Esophagus squamous epithelium (tissue), 5 donors: ENCODE data around the gene CEP170. TPM values are rescaled to one million over a fixed set of nuclear protein-coding genes. Genes with fewer than 3 reads are reported as not detected.

Source experiments
- DNase-seq: peaks from one replicate; lab custom pipeline; 2025; lab: John Stamatoyannopoulos, UW
- H3K27ac ChIP-seq, 4 donors: fragments of 200-600 bp; sonication (generic); one replicate each; pipeline ENCODE4 v1.5.1; 2016 to 2019; ENCODE audit warnings: mild to moderate bottlenecking in 1 of 4
- H3K27me3 ChIP-seq, 4 donors: fragments of 200-600 bp; sonication (generic); 1 replicate in 3 of 4; 2 replicates in 1 of 4; pipeline versions ENCODE4 v1.5.1 to v1.6.0; 2017 to 2021; ENCODE audit warnings: antibody characterized with exemption in 1 of 4
- H3K36me3 ChIP-seq, 3 donors: fragments of 200-600 bp; sonication (generic); one replicate each; pipeline ENCODE4 v1.5.1; 2016 to 2019
- H3K4me1 ChIP-seq, 3 donors: fragments of 200-600 bp; sonication (generic); one replicate each; pipeline ENCODE4 v1.5.1; 2017 to 2019
- H3K4me3 ChIP-seq, 4 donors: fragments of 200-600 bp; sonication (generic); 1 replicate in 3 of 4; 2 replicates in 1 of 4; pipeline ENCODE4 v1.5.1; 2016 to 2019; ENCODE audit warnings: mild to moderate bottlenecking in 2 of 4, moderate library complexity in 1 of 4
- H3K9me3 ChIP-seq, 3 donors: fragments of 200-600 bp; sonication (generic); one replicate each; pipeline ENCODE4 v1.5.1; 2016 to 2019
- POLR2A ChIP-seq, 4 donors: fragments of 450-650 bp; IDR thresholded peaks; one replicate each; pipeline ENCODE4 v1.6.1; 2017; ENCODE audit warnings: antibody characterized with exemption in 4 of 4, mild to moderate bottlenecking in 4 of 4, moderate library complexity in 3 of 4
- WGBS, 2 donors: methylation state at CpG; one replicate each; pipeline ENCODE4 v1.1.5; 2018; 5-methylcytosine and 5-hydroxymethylcytosine counted together
- intact Hi-C: fragments of 100-400 bp; cut with DNase I; formaldehyde crosslinking; loops from one replicate; pipeline ENCODE4 v1.15.0; 2022
- total RNA-seq, 4 donors: library from RNA; depleted of rRNA; stranded (reverse); fragments of >200 nt; gene quantifications; one replicate each; pipeline ENCODE4 v1.1.0, GENCODE V29; 2016
- TF ChIP-seq, protein P1 (sequence below), 6 experiments: fragments of 450-650 bp in 4 of 6; fragments of 200-600 bp in 2 of 6; sonication (generic) in 2 of 6; IDR thresholded peaks; one replicate each; pipeline ENCODE4 v1.5.1; 2016 to 2019; ENCODE audit warnings: antibody characterized with exemption in 6 of 6, mild to moderate bottlenecking in 4 of 6, moderate library complexity in 4 of 6
- donor health status: DM: yes; HTN: yes; CAD: no.

CEP170 gene
- total RNA-seq, 4 donors from 2014 or later, result 10.4 to 19.5 (median 11.4) TPM

DNA sequence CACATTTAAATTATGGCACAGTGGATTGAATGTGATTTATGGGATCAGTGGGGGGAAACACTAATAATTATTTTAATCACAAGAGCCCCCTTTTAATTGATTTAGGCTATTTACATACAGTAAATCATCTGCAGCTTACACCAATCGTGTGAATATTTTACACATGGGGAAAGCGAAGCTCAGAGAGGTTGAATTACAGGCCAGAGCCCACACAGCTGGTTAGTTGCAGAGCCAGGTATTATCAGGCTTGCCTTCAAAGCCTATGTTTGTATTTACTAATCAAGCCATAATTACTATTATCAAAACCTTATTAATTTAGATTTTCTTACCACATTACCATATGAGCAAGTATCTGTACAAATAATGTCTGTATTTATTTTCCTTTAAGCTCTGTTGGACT, 1.5 kb upstream of the CEP170 start:
- TF ChIP-seq, protein P1, sequence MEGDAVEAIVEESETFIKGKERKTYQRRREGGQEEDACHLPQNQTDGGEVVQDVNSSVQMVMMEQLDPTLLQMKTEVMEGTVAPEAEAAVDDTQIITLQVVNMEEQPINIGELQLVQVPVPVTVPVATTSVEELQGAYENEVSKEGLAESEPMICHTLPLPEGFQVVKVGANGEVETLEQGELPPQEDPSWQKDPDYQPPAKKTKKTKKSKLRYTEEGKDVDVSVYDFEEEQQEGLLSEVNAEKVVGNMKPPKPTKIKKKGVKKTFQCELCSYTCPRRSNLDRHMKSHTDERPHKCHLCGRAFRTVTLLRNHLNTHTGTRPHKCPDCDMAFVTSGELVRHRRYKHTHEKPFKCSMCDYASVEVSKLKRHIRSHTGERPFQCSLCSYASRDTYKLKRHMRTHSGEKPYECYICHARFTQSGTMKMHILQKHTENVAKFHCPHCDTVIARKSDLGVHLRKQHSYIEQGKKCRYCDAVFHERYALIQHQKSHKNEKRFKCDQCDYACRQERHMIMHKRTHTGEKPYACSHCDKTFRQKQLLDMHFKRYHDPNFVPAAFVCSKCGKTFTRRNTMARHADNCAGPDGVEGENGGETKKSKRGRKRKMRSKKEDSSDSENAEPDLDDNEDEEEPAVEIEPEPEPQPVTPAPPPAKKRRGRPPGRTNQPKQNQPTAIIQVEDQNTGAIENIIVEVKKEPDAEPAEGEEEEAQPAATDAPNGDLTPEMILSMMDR (IDR thresholded peaks at IDR 0.05), result no peak
- TF ChIP-seq POLR2A (IDR thresholded peaks at IDR 0.05), result no peak
- intact Hi-C loops, result no loop called here
- no peaks in the 10 kb centered on the region for H3K9me3 ChIP-seq
- no peaks in the 10 kb centered on the region for H3K27me3 ChIP-seq
- H3K4me1 ChIP-seq, result peaks cover 8 to 68% (median 12%) of the 10 kb centered on the region in 3 donors
- WGBS, 2 donors, result 15 to 26% methylated on average over 2 of the region's 2 CpGs
- H3K27ac ChIP-seq, result peak overlapping the region; percentile 95 to 98 (median 96)
- no peak for DNase-seq
- H3K4me3 ChIP-seq, result peak overlapping the region; percentile 79 to 90 (median 87)
- H3K36me3 ChIP-seq, result no peaks in the 10 kb centered on the region

DNA sequence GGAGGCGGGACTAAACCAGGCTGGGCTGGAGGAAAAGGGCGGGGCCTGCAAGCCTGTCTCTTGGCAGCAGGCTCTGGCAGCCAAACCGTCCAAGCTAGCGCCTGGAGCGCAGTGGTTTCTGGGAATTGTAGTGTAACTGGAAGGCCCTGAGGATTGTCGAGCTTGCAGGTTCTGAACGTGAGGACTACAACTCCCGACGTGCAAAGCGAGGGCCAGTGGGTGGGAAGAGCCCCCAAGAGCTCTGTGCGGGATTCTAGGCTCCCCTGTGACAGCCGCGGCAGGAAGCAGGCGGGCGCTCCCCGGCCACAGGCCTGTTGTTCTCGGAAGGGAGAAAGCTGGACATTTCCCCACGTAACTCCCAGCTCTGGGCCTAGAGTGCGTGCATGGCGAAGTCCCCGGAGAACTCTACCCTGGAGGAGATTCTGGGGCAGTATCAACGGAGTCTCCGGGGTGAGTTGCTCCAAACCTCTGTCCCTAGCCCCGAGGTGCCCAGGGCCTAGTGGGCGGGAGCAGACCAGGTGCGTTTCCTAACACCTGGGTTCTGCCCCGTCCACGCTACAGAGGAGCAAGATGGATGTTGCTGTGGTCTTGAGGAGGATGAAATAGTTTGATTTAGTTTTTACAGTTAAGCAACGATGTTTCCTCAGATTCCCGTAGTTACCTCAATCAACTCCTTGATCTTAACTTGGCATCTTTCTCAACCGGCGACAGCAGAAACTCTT, 871 bp upstream of the CEP170 start, which contains the start of gene SDCCAG8:
Gene SDCCAG8, plus strand, starts transcription at position 251 of the 722 bp plus-strand sequence. Its CDS starts 133 bp downstream, at position 384.
- 0 to 1% methylated on average over 19 to 20 of the region's 32 CpGs for WGBS, 2 donors
- no peaks in the 10 kb centered on the region for H3K36me3 ChIP-seq
- peak; percentile 83 for DNase-seq
- H3K27me3 ChIP-seq, result no peaks in the 10 kb centered on the region
- H3K4me3 ChIP-seq, result peak within 1 kb of the TSS; percentile 79 to 90 (median 87)
- peaks cover 8 to 75% (median 12%) of the 10 kb centered on the region in 3 donors for H3K4me1 ChIP-seq
- peak within 1 kb of the TSS; percentile 95 to 98 (median 96) for H3K27ac ChIP-seq
- TF ChIP-seq, protein P1 (IDR thresholded peaks at IDR 0.05), result no peak
- TF ChIP-seq POLR2A (IDR thresholded peaks at IDR 0.05), result peak in 2 of 4 donors; percentile 61 to 87
- intact Hi-C loops, result no loop called here
- no peaks in the 10 kb centered on the region for H3K9me3 ChIP-seq

DNA sequence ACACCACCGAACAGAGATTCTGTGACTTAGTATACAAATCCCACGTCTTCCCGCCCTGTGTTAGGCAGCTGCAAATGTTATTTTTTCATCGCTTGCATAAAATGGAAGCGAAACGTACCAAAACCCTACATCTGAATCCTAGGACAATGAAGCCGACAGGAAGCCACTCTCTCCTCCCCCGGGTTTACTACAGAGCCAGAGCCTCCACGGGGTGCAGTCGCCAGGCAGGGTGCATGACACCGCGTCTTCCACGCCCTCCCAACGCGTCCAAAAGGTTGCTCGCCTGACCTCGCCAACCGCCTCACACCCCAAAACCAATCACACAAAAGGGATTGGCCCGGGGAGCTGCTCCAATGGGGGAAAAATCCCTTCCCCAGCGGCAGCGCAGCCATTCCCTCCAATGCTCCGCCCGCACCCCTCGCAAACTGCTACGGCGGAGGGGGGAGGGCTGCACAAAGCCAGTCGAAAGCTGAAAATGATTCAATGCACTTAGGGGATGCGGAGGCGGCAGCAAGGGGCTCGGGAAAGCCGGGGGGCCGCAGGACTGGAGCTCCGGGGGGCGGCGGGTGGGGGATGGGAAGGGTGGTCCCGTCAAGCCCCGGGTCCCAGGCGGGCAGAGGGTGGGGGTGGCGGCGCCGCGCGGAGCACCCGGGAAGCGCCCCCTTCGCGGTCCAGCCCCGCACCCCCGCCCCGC, 701 bp downstream of the CEP170 start:
- no peaks in the 10 kb centered on the region for H3K36me3 ChIP-seq
- H3K4me3 ChIP-seq, result peak overlapping the region; percentile 79 to 90 (median 87)
- H3K27ac ChIP-seq, result peak overlapping the region; percentile 95 to 98 (median 96)
- peak in 2 of 4 donors; percentile 29 to 30 for TF ChIP-seq POLR2A (IDR thresholded peaks at IDR 0.05)
- TF ChIP-seq, protein P1 (IDR thresholded peaks at IDR 0.05), result no peak
- no peaks in the 10 kb centered on the region for H3K9me3 ChIP-seq
- 1 to 2% methylated on average over 10 of the region's 50 CpGs for WGBS, 2 donors
- no peak for DNase-seq
- peaks cover 6 to 61% (median 8%) of the 10 kb centered on the region in 3 donors for H3K4me1 ChIP-seq
- intact Hi-C loops, result no loop called here
- H3K27me3 ChIP-seq, result no peaks in the 10 kb centered on the region

DNA sequence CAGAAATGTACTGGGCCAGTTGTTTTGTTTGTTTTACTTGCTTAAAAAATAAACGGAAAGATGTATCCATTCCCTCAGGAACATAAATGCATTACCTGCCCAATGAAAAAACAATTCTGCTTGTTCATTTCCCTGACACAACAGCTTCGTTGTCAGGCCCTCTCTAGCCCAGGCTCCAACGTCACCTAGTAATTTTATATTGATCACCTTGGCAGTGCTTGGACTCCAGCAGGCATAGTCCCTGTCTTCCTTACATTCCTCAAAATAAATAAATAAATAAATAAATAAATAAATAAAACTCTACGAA, 1.2 kb downstream of the CEP170 start:
- 3% methylated on average over 4 of the region's 4 CpGs for WGBS, 2 donors
- intact Hi-C loops, result no loop called here
- Histone ChIP-seq H3K27ac (peak overlapping the region; percentile 95 to 98 (median 96)), H3K36me3 (no peaks in the 10 kb centered on the region), H3K9me3 (no peaks in the 10 kb centered on the region), H3K27me3 (no peaks in the 10 kb centered on the region), H3K4me1 (peaks cover 6 to 60% (median 8%) of the 10 kb centered on the region in 3 donors), H3K4me3 (peak overlapping the region; percentile 79 to 90 (median 87))
- no peak for DNase-seq
- no peak for TF ChIP-seq POLR2A (IDR thresholded peaks at IDR 0.05)
- TF ChIP-seq, protein P1 (IDR thresholded peaks at IDR 0.05), result no peak
